Tibial nerve (tissue), 4 donors: ENCODE results near the gene TMEM131L.

Experiments
- CTCF ChIP-seq, 5 experiments: fragments of 200-600 bp in 3 of 5; fragments of 450-650 bp in 2 of 5; sonication (generic) in 3 of 5; IDR thresholded peaks; one replicate each; pipeline ENCODE4 v1.5.1; 2016 to 2019; ENCODE audit warnings: antibody characterized with exemption in 5 of 5, mild to moderate bottlenecking in 3 of 5, moderate library complexity in 2 of 5
- EP300 ChIP-seq, 2 donors: sonication (generic); formaldehyde crosslinking; IDR thresholded peaks; one replicate each; pipeline ENCODE4 v1.6.1; 2017; ENCODE audit warnings: antibody characterized with exemption in 2 of 2, mild to moderate bottlenecking in 1 of 2

DNA sequence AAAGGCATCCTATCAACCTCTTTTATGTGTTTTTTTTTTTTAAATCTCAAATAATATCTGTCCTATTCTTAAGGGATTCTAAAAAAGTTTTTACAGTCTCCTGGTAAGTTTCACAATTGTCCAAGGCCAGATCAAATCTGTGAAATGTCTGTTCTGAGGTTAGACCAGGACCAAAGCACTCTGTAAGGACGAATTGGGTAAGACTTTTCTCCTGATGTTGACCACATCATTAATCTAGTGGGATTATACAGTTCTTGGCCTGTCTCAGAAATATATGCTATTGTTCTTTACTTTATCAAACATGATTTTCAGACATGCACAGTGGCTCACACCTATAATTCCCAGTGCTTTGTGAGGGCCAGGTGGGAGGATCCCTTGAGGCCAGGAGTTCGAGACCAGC, 45.8 kb upstream of the TMEM131L start:
- TF ChIP-seq CTCF (IDR thresholded peaks at IDR 0.05): no peak
- TF ChIP-seq EP300 (IDR thresholded peaks at IDR 0.05): no peak
